ENCODE data around the gene DISP2.
A peak's percentile ranks its signal among the peaks of the same experiment; 100 is the strongest.

DISP2 gene

DNA sequence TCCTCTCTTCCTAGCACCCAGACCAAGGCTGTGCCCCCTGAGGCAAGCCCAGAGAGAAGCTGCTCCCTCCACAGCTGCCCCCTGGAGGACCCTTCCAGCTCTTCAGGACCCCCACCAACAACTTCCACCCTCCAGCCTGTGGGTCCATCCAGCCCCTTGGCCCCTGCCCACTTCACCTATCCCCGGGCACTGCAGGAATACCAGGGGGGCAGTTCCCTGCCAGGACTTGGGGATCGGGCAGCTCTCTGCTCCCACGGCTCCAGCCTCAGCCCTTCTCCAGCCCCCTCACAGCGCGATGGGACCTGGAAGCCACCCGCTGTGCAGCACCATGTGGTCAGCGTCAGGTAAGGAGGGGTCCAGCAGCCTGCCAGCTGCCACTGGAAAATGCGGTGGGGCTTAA is 5.6 kb downstream of the DISP2 start:
- no peak for DNase-seq (ENCODE audit: low read depth in 2 of 2)

DNA sequence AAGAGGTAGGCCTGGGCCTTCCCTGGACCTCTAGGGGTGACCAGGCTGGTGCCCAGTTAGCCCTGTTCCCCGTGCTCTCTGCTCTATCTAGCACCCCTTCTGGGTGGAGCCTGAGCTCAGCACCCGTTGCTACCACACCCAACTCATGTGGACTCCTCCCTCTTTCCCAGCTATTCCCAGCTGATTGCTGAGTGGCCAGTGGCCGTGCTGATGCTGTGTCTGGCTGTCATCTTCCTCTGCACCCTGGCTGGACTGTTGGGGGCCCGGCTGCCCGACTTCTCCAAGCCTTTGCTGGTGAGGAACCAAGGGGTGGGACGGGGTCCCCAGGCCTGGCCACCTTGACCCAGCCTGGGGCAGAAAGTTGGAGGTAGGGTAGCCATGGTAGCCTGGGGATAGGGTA is 6.2 kb downstream of the DISP2 start:
- DNase-seq (ENCODE audit: low read depth in 2 of 2) = no peak

DNA sequence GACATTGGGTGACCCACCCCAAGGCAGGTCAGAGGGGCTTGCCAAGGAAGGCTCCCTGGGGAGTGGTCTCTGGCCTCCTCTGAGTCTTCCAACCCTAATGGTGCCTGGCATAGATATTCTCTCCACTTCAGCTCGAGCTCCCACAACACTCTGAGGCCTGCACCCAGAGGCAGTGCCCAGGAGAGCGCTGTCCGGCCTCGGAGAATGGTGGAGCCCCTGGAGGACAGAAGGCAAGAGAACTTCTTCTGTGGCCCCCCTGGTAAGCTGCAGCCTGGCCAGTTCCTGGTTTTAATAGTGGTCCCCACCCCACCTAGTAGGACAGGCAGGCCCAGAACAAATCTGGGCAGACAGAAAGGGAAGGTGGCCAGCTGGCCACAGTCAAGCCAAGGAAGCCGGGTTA is 7.0 kb downstream of the DISP2 start:
- no peak for DNase-seq (ENCODE audit: low read depth in 2 of 2)

DNA sequence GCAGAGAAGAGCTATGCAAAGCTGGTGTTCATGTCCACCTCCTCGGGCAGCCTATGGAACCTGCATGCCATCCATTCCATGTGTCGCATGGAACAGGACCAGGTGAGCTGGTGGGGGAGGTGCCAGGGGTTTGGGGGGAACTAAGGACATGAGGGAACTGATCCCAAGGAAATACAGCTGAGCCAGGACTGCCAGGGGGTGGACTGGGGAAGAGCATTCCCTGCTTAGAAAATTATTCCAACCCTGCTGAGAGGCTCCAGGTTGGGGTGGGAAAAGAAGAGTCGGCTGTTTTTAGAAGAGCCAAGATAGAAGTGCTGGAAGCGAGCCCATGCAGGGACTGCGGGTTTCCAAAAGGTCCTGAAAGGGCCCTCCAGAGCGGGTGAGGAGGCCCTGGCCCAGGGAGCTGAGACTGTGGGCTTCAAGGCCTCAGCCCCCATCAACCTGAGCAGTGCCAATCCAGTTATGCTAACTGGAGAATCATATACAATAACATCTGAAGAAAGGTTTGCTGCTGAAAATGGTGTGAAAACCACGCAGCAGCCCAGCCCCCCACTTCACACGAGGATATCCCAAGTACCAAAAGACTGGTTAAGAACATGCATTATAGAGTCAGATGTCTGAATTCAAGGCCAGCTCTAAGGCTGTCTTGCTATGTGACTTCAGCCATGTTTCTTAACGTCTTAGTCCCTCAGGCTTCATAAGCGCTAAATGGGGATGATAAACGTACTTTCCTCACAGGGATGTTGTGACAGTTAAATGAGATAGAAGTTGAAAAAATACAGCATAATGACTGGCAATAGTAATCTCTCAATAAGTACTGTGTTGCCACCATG is 7.8 kb downstream of the DISP2 start:
- DNase-seq (ENCODE audit: low read depth in 2 of 2) = no peak

DNA sequence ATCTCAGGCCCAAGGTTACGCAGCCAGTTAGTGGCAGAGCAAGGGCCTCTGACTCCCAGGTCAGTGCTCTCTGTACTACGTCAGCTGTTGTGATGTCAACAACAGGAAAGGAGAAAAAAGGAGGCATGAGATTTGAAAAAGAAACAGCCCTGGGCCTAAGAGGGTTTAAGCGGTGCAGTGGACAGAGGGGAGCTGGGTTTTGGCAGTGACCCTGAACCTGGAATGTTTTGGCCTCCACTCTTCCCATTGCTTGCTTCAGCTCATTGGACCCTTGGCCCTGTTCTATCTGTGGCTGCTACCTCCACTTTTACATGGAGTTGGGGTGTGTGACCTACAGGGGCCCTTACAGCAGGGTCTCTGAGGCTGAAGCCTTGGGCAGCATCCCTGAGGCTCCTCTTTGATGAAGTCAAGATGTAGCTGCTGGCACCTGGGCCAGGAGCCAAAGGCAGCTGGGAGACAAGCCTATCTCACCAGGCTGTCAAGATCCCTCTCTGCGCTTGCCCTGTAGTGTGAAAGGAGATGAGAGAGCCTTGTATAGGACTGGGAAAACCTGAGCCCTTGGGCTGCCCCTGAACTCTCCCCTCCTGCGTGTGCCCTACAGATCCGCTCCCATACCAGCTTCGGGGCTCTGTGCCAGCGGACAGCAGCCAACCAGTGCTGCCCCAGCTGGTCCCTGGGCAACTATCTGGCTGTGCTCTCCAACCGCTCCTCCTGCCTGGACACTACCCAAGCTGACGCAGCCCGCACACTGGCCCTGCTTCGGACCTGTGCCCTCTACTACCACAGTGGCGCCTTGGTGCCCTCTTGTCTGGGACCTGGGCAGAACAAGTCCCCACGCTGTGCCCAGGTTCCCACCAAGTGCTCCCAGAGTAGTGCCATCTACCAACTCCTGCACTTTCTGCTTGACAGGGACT is 8.7 kb downstream of the DISP2 start:
- DNase-seq (ENCODE audit: low read depth in 2 of 2) = no peak

DNA sequence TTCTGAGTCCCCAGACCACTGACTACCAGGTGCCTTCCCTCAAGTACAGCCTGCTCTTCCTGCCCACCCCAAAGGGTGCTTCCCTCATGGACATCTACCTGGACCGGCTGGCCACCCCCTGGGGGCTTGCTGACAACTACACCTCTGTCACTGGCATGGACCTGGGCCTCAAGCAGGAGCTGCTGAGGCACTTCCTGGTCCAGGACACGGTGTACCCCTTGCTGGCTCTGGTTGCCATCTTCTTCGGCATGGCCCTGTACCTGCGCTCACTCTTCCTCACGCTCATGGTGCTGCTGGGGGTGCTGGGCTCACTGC is 9.3 kb downstream of the DISP2 start:
- DNase-seq (ENCODE audit: low read depth in 2 of 2) = no peak

DNA sequence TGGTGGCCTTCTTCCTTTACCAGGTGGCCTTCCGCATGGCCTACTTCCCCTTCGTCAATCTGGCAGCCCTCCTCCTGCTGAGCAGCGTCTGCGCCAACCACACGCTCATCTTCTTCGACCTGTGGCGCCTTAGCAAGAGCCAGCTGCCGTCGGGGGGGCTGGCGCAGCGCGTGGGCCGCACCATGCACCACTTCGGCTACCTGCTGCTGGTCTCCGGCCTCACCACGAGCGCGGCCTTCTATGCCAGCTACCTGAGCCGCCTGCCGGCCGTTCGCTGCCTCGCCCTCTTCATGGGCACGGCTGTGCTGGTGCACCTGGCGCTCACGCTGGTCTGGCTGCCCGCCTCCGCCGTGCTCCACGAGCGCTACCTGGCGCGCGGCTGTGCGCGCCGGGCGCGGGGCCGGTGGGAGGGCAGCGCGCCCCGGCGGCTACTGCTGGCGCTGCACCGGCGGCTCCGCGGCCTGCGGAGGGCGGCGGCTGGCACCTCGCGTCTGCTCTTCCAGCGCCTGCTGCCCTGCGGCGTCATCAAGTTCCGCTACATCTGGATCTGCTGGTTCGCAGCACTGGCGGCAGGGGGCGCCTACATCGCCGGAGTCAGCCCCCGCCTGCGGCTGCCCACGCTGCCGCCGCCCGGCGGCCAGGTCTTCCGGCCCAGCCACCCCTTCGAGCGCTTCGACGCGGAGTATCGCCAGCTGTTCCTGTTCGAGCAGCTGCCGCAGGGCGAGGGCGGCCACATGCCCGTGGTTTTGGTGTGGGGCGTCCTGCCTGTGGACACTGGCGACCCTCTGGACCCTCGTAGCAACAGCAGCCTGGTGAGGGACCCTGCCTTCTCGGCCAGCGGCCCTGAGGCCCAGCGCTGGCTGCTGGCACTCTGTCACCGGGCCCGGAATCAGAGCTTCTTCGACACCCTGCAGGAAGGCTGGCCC is 9.9 kb downstream of the DISP2 start:
- peak; percentile 73 to 78 for DNase-seq (ENCODE audit: low read depth in 2 of 2)

DNA sequence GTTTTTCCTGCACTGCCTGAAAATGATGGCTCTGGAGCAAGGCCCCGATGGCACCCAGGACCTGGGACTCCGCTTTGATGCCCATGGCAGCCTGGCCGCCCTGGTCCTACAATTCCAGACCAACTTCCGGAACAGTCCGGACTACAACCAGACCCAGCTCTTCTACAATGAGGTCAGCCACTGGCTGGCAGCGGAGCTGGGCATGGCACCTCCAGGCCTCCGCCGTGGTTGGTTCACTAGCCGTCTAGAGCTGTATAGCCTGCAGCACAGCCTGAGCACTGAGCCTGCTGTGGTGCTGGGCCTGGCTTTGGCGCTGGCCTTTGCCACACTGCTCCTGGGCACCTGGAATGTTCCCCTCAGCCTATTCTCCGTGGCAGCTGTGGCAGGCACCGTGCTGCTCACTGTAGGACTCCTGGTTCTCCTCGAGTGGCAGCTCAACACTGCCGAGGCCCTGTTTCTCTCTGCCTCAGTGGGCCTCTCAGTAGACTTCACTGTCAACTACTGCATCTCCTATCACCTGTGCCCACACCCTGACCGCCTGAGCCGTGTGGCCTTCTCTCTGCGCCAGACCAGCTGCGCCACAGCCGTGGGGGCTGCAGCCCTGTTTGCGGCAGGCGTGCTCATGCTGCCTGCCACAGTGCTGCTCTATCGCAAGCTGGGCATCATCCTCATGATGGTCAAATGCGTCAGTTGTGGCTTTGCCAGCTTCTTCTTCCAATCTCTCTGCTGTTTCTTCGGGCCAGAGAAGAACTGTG is 10.9 kb downstream of the DISP2 start:
- no peak for DNase-seq (ENCODE audit: low read depth in 2 of 2)

DNA sequence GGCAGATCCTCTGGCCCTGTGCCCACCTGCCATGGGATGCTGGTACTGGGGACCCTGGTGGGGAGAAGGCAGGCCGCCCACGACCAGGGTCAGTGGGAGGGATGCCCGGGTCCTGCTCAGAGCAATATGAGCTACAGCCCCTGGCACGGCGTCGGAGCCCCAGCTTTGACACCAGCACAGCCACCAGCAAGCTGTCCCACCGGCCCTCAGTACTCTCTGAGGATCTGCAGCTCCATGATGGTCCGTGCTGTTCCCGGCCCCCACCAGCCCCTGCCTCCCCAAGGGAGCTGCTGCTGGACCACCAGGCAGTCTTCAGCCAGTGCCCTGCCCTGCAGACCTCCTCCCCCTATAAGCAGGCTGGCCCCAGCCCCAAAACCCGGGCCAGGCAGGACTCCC is 11.5 kb downstream of the DISP2 start:
- no peak for DNase-seq (ENCODE audit: low read depth in 2 of 2)

DNA sequence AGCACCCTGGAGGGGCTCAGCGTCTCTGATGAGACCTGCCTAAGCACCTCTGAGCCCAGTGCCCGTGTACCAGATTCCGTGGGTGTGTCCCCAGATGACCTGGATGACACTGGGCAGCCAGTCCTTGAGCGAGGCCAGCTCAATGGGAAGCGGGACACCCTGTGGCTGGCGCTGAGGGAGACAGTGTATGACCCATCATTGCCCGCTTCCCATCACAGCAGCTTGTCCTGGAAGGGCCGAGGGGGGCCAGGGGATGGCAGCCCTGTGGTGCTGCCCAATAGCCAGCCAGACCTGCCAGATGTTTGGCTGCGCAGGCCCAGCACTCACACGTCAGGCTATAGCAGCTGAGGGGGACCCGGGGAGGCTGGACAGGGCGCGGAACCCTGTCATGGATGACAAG is 12.0 kb downstream of the DISP2 start:
- DNase-seq (ENCODE audit: low read depth in 2 of 2) = no peak

DNA sequence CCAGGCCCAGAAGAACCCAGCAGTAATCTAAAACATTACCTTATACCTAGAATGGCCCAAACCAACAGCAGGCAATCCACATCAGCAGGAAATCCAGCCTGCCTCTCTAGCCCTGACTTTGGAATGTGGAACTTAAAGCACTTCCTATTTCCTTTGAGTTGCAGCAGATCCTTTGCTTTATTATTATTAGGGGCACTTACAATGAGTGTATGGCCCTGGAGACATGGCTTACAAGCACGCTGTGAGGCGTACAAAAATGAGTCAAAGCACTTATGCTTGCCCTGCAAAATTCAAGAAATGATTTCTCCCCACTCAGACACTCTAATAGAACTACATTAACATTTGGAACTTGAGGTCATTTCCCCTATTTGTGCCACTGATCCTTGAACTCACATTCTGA is 15.0 kb downstream of the DISP2 start:
- DNase-seq (ENCODE audit: low read depth in 2 of 2) = no peak

DNA sequence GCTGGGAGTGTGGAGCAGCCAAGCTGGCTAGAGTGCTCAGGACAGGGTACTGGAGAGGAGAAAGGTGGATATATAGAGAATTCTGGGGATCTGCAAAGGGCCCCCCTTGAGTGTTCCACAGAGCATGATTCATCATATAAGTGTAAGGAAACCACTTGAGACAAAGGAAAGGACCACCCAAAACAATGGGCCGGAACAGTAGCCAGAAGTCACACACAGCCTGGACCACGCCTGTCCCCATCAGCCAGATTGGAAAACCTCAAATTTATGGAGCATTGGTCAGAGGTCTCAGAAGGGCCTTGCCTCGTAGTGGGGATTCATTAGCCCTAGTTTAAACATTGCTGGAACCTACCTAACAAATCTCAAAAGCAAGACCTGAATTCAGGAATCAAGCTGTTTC is 19.6 kb downstream of the DISP2 start:
- DNase-seq (ENCODE audit: low read depth in 2 of 2) = no peak

DNA sequence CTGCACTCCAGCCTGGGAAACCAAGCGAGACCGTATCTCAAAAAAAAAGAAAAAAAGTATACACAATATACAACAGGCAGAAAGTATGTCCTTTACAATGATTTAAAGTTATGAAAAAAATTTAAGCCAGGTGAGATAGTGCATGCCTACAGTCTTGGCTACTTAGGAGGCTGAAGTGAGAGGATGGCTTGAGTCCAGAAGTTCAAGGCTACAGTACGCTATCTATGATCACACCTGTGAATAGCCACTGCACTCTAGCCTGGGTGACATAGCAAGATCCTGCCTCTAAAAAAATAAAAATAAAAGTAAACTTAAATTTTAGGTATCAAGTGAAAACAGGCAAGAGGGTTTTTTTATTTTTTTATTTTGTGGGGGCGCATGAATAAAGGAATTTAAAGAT is 21.4 kb downstream of the DISP2 start:
- no peak for DNase-seq (ENCODE audit: low read depth in 2 of 2)

DNA sequence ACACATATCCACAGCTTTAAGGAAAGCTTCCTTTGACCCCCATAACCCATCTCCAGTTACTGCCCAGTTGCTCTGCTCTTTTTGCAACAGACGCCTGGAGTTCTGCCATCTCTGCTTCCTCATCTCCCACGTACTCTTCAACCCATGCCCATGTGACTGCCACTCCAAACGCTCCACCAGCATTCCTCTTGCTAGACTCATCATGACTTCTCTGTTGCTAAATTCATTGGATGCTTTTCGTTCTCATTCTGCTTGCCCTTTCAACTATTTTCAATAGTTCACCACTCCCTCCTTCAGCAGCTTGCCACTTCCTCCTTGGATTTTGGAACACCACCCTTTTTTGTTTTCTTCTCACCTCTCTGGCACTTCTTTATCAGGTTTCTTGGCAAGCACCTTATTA is 21.8 kb downstream of the DISP2 start:
- no peak for DNase-seq (ENCODE audit: low read depth in 2 of 2)

DNA sequence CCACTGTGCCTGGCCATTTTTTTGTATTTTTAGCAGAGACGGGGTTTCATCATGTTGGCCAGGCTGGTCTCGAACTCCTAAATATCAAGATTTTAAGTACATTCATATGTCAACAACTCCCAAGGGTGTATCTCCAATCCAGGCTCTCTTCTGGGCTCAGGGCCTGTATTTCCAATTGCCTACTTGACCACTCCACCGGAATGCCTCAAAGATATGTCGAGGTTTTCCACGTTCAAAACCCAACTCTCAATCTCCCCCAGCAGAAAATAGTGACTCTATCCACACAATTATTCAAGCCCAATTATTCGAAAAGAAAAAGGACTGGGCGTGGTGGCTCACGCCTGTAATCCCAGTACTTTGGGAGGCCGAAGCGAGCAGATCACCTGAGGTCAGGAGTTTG is 22.6 kb downstream of the DISP2 start:
- DNase-seq (ENCODE audit: low read depth in 2 of 2) = no peak

DNA sequence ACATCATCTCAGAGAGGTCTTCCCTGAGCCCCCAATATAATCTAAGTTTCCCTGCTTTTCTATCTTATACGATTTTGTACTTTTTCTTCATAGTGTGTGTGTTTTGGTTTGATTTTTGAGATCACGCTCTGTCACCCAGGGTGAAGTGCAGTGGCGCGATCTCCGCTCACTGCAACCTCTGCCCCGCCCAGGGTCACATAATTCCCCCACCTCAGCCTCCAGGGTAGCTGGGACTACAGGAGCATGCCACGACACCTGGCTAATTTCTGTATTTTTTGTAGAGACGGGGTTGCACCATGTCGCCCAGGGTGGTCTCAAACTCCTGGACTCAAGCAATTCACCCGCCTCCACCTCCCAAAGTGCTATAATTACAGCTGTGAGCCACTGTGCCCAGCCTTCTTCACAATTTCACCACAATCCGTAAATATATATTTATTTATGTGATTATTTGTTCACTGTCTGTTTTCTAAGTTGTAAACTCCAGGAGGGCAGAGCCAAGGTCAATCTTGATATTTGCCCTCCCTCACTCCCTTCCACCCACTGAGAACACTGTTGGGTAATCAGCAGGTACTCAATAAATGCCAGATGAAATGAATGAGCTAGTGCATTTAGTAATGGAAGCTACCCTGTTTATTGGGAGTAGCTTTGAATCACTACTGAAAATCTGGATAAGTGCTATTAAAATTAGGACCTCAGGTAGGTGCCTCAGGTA is 24.0 kb downstream of the DISP2 start:
- no peak for DNase-seq (ENCODE audit: low read depth in 2 of 2)

DNA sequence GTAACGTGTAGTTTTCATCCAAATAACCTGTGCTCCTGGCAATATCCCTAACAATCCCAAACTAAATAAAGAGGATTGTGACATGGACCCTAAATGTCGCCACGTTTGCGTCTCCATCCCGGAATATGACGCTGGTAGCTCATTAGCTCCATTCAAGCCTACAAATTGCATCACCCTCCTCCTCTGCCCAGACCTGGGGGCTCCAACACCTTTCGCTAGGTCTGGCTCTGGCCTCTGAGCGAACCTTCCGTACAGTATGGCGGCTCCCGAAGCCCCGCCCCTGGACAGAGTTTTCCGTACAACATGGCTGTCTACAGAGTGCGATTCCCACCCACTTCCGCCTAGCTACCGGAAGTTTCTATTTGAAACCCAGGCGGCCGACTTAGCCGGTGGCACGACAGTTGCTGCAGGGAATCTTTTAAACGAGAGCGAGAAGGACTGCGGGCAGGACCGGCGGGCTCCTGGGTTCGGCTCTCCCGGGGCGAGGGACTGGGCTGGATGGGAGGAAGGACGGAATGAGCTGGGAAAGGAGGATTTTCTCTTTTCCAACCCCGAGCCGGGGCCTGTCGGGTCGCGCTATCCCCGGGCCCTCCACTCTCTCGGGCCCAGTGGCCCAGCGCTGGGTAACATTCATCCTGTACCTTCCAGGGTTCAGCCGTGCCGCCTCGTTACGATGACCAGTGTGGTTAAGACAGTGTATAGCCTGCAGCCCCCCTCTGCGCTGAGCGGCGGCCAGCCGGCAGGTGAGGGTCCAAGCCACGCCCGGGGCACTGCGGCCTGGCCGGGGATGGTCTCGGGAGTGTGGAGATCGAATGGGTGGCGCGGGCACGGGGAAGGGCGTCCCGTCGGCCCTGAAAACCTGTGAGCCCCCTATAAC is 24.8 kb downstream of the DISP2 start, which contains the start of gene KNSTRN:
KNSTRN (plus strand) TSS at position 142 of the 877 bp plus-strand sequence; CDS start at position 257, 115 bp downstream.
- peak; percentile 90 to 92 for DNase-seq (ENCODE audit: low read depth in 2 of 2)

DNA sequence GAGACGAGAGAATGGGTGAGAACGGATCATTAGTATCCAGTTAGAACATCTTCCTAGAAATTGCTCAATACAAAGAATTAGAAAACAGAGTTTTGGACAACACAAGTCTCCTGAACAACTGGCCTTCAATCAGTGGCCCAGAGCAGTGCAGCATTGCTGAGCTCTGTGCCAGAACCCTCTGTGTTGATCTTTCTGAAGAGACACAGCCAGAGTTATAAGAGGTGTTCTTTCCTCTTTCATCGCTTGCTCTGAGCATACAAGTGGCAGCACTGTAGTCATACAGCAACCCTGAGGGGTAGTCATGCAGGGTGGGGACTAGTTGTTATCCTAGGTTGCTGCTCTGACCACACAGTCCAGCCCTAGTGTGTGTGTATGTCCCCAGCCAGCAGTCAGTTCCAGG is 28.5 kb downstream of the DISP2 start:
- DNase-seq (ENCODE audit: low read depth in 2 of 2) = no peak
